Karpas-422 (cell line): ENCODE results near the gene CNTROB. TPM values are rescaled to one million over a fixed set of nuclear protein-coding genes. Genes with fewer than 3 reads are reported as not detected.

Experiments used
- DNase-seq: peaks from one replicate; pipeline ENCODE4 v3.0.0-alpha.2; 2015
- H2AFZ ChIP-seq: fragments of 200-600 bp; sonication (generic); 2 replicates; pipeline ENCODE4 v1.6.1; 2014; ENCODE audit warnings: antibody characterized with exemption, low read length, mixed read lengths
- H3K27ac ChIP-seq: fragments of 200-600 bp; sonication (generic); 2 replicates; pipeline ENCODE4 v1.5.1; 2014; ENCODE audit warnings: mild to moderate bottlenecking, low read length, moderate library complexity
- H3K27me3 ChIP-seq: fragments of 200-600 bp; sonication (generic); 2 replicates; pipeline ENCODE4 v1.6.1; 2014; ENCODE audit warnings: low read length, mixed read lengths
- H3K36me3 ChIP-seq: fragments of 200-600 bp; sonication (generic); 2 replicates; pipeline ENCODE4 v1.6.1; 2014; ENCODE audit warnings: low read length, mixed read lengths; ENCODE audit not compliant: insufficient read depth
- H3K4me1 ChIP-seq: fragments of 200-600 bp; sonication (generic); 2 replicates; pipeline ENCODE4 v1.6.1; 2014; ENCODE audit warnings: mild to moderate bottlenecking, low read length, mixed read lengths
- H3K4me2 ChIP-seq: fragments of 200-600 bp; sonication (generic); 2 replicates; pipeline ENCODE4 v1.6.1; 2014; ENCODE audit warnings: low read length, low read depth, mild to moderate bottlenecking; ENCODE audit not compliant: poor library complexity, severe bottlenecking
- H3K4me3 ChIP-seq: fragments of 200-600 bp; sonication (generic); 2 replicates; pipeline ENCODE4 v1.5.1; 2014; ENCODE audit warnings: mild to moderate bottlenecking, antibody characterized with exemption, low read length, mixed read lengths
- H3K79me2 ChIP-seq: fragments of 200-600 bp; sonication (generic); 2 replicates; pipeline ENCODE4 v1.6.1; 2014; ENCODE audit warnings: mild to moderate bottlenecking, low read length, mixed read lengths
- H3K9ac ChIP-seq: fragments of 200-600 bp; sonication (generic); 2 replicates; pipeline ENCODE4 v1.6.0; 2014; ENCODE audit warnings: low read length
- H3K9me2 ChIP-seq: fragments of 200-600 bp; sonication (generic), shearing (Covaris generic); replicated peaks from 2 replicates; pipeline ENCODE4 v1.6.0; 2014; ENCODE audit warnings: mild to moderate bottlenecking, low read length, moderate library complexity; ENCODE audit not compliant: insufficient read depth
- H3K9me3 ChIP-seq: fragments of 300-700, 200-600 bp; sonication (generic); 2 replicates; pipeline ENCODE4 v1.6.1; 2014; ENCODE audit warnings: low read length, mixed read lengths
- H4K20me1 ChIP-seq: fragments of 200-600 bp; sonication (generic); 2 replicates; pipeline ENCODE4 v1.6.1; 2014; ENCODE audit warnings: mild to moderate bottlenecking, antibody characterized with exemption, low read length, low read depth; ENCODE audit not compliant: insufficient read depth
- total RNA-seq: library from RNA; depleted of rRNA; stranded (reverse); fragments of >200 nt; shearing (Covaris generic); gene quantifications from 2 replicates; pipeline ENCODE4 v1.2.3, GENCODE V29; 2014; ENCODE audit warnings: low replicate concordance

CNTROB gene
- total RNA-seq, 1 experiment from 2014 or later, result 14.6 TPM

DNA sequence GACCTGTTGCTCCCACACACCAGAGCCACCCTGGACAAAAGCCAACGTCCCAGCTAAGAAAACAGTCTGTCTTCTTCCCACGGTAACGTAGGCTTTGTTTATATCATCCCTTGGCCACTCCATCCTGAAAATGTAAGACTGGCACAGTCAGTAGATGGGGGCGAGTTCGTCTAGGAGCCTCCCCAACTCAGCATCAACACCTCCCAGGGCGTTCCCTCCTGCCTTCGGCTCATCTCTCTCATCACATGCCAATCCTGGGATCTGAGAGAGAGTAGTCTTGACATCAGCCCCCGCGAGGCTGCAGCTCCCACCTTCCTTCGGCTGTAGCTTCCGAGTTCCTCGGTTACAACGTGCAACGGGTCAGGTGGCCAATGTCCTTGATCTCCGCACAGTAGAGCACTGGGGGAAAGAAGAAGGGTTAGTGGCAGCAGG is 16.8 kb upstream of the CNTROB start:
- Histone ChIP-seq H4K20me1 (no peaks in the 10 kb centered on the region), H3K79me2 (no peaks in the 10 kb centered on the region), H3K4me3 (peak overlapping the region; percentile 68), H3K9ac (peak overlapping the region; percentile 63), H3K4me1 (peaks cover 58% of the 10 kb centered on the region), H3K9me3 (no peaks in the 10 kb centered on the region), H3K36me3 (peaks cover 14% of the 10 kb centered on the region; the same call in 1 of the 2 replicates), H3K27ac (peak overlapping the region; percentile 13), H3K9me2 (no peaks in the 10 kb centered on the region), H2AFZ (peak overlapping the region; percentile 24; the same call in 1 of the 2 replicates), H3K4me2 (peak overlapping the region; percentile 71), H3K27me3 (no peaks in the 10 kb centered on the region)
- DNase-seq, result peak; percentile 58

GRCh38 chr17:7915611-7916384 is 16.2 kb upstream of the CNTROB start, which contains the start of gene RNF227:
RNF227 (minus strand) TSS chr17:7916289; CDS start chr17:7916195, 94 bp downstream.
- Histone ChIP-seq H3K27me3 (no peaks in the 10 kb centered on the region), H3K9me2 (no peaks in the 10 kb centered on the region), H3K79me2 (no peaks in the 10 kb centered on the region), H3K36me3 (peaks cover 13% of the 10 kb centered on the region; the same call in 1 of the 2 replicates), H3K4me3 (peak within 1 kb of the TSS; percentile 68), H2AFZ (peak within 1 kb of the TSS; percentile 38; the same call in 1 of the 2 replicates), H3K4me1 (peaks cover 52% of the 10 kb centered on the region), H3K27ac (peak within 1 kb of the TSS; percentile 13), H3K4me2 (peak within 1 kb of the TSS; percentile 71), H4K20me1 (no peaks in the 10 kb centered on the region), H3K9me3 (no peaks in the 10 kb centered on the region), H3K9ac (peak within 1 kb of the TSS; percentile 63)
- peak; percentile 96 for DNase-seq

GRCh38 chr17:7916385-7916682 is 15.7 kb upstream of the CNTROB start:
- H3K27ac ChIP-seq, result no peak overlapping the region
- no peaks in the 10 kb centered on the region for H3K27me3 ChIP-seq
- no peak for DNase-seq
- H3K9me2 ChIP-seq, result no peaks in the 10 kb centered on the region
- no peak overlapping the region; the same call in 1 of the 2 replicates for H3K4me3 ChIP-seq
- H3K79me2 ChIP-seq, result no peaks in the 10 kb centered on the region
- no peaks in the 10 kb centered on the region for H4K20me1 ChIP-seq
- H3K36me3 ChIP-seq, result peaks cover 11% of the 10 kb centered on the region; the same call in 1 of the 2 replicates
- peak overlapping the region; percentile 39 for H3K4me2 ChIP-seq
- H3K9ac ChIP-seq, result peak overlapping the region; percentile 50; the same call in 1 of the 2 replicates
- 0 out of 2 replicates have a peak overlapping the region, but pooled peaks have one; percentile 38 for H2AFZ ChIP-seq
- peaks cover 47% of the 10 kb centered on the region for H3K4me1 ChIP-seq
- no peaks in the 10 kb centered on the region for H3K9me3 ChIP-seq

DNA sequence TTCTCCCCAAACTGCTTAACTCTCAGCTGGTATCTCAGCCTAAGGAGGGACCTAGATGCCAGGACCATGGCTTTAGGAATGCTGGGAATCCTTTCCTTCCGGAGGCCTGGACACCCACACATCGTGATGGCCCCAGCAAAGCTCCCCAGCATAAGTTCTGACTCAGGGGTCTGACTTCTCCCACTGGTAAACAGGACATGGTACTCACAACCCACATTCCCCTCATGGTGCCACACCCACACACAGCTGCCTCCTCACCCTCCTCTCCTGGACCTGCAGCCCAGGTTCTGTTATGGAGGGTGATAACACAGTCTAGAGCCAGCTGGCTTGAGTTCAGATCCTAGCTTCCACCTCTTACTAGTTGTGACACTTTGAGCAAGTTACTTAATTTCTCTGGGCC is 15.2 kb upstream of the CNTROB start:
- no peak overlapping the region for H3K27ac ChIP-seq
- no peaks in the 10 kb centered on the region for H3K79me2 ChIP-seq
- no peak overlapping the region for H3K9ac ChIP-seq
- H4K20me1 ChIP-seq, result no peaks in the 10 kb centered on the region
- H3K9me3 ChIP-seq, result no peaks in the 10 kb centered on the region
- no peak overlapping the region for H3K4me3 ChIP-seq
- no peak for DNase-seq
- H3K4me1 ChIP-seq, result peaks cover 42% of the 10 kb centered on the region
- H3K9me2 ChIP-seq, result no peaks in the 10 kb centered on the region
- no peak overlapping the region for H2AFZ ChIP-seq
- no peak overlapping the region for H3K4me2 ChIP-seq
- peaks cover 6% of the 10 kb centered on the region; the same call in 1 of the 2 replicates for H3K36me3 ChIP-seq
- H3K27me3 ChIP-seq, result no peaks in the 10 kb centered on the region

DNA sequence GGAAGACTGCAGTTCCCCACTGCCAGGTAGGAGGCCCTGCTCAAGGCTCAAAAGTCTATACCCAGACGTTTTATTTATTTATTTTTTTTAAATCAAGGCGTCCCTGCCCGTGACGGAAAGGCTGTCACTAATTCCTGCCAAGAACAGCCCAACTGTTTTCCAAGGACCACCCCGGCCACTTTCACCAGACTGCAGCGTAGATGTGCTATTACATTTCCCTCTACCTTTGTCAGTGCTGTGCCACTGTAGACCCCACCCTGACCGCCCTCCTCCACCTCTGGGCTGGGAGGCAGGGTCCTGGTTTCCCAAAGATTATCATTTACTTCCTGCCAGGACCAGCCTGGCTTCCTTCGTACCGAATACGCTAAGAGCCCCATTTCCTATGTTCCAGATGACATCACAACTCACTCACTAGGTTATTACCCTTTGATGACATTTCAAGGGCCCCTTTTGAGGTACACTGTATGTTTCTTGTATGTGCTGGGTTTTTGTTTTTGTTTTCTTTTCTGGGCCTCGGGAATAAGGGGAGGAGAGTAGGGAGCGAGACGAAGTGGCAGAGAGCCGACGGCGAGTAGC is 9.6 kb upstream of the CNTROB start:
- H3K36me3 ChIP-seq, result no peaks in the 10 kb centered on the region
- no peak overlapping the region for H3K9ac ChIP-seq
- H2AFZ ChIP-seq, result no peak overlapping the region
- H3K79me2 ChIP-seq, result no peaks in the 10 kb centered on the region
- DNase-seq, result no peak
- H3K27ac ChIP-seq, result no peak overlapping the region
- no peak overlapping the region for H3K4me3 ChIP-seq
- H3K4me2 ChIP-seq, result no peak overlapping the region
- H3K9me2 ChIP-seq, result no peaks in the 10 kb centered on the region
- H3K27me3 ChIP-seq, result no peaks in the 10 kb centered on the region
- H3K9me3 ChIP-seq, result no peaks in the 10 kb centered on the region
- no peaks in the 10 kb centered on the region for H4K20me1 ChIP-seq
- H3K4me1 ChIP-seq, result no peaks in the 10 kb centered on the region

- Histone ChIP-seq H2AFZ (no peak overlapping the region), H3K79me2 (no peaks in the 10 kb centered on the region), H3K27ac (no peak overlapping the region), H3K27me3 (no peaks in the 10 kb centered on the region), H3K4me1 (no peaks in the 10 kb centered on the region), H3K9me3 (no peaks in the 10 kb centered on the region), H3K36me3 (0 out of 2 replicates have a peak, but pooled peaks cover 3% of the 10 kb centered on the region), H3K4me2 (no peak overlapping the region), H3K9me2 (no peaks in the 10 kb centered on the region), H4K20me1 (no peaks in the 10 kb centered on the region), H3K9ac (no peak overlapping the region), H3K4me3 (no peak overlapping the region)
- DNase-seq, result no peak
These were observed 9.0 kb upstream of the CNTROB start for GRCh38 chr17:7922845-7923628.

GRCh38 chr17:7927596-7927995 is 4.4 kb upstream of the CNTROB start:
- Histone ChIP-seq H3K27ac (no peak overlapping the region), H3K4me2 (no peak overlapping the region), H3K36me3 (0 out of 2 replicates have a peak, but pooled peaks cover 3% of the 10 kb centered on the region), H3K9ac (no peak overlapping the region), H2AFZ (no peak overlapping the region), H3K9me2 (no peaks in the 10 kb centered on the region), H4K20me1 (no peaks in the 10 kb centered on the region), H3K9me3 (no peaks in the 10 kb centered on the region), H3K27me3 (no peaks in the 10 kb centered on the region), H3K79me2 (peaks cover 32% of the 10 kb centered on the region), H3K4me3 (no peak overlapping the region), H3K4me1 (peaks cover 25% of the 10 kb centered on the region)
- DNase-seq, result no peak
